Liver (tissue), 9 donors: ENCODE measurements around the gene ZNF213. TPM values are rescaled to one million over a fixed set of nuclear protein-coding genes. Genes with fewer than 3 reads are reported as not detected.

Source experiments
- DNase-seq: peaks from one replicate; pipeline ENCODE4 v3.0.0-alpha.2; 2017; ENCODE audit warnings: low spot score
- H3K27ac ChIP-seq, 2 donors: one replicate each; pipeline ENCODE4 v1.7.0; 2013; ENCODE audit warnings: inconsistent platforms in 2 of 2, low read length in 2 of 2, control low read depth in 1 of 2, low read depth in 1 of 2, mild to moderate bottlenecking in 1 of 2
- H3K27me3 ChIP-seq, 4 donors: one replicate each; pipeline versions ENCODE4 v1.6.1 to v1.7.0; 2013; ENCODE audit warnings: low read length in 3 of 4, inconsistent platforms in 1 of 4, mild to moderate bottlenecking in 1 of 4, moderate library complexity in 1 of 4; ENCODE audit not compliant: control insufficient read depth in 4 of 4, insufficient read depth in 4 of 4
- H3K36me3 ChIP-seq, 4 donors: one replicate each; pipeline versions ENCODE4 v1.6.1 to v1.7.0; 2013; ENCODE audit warnings: low read length in 3 of 4, mild to moderate bottlenecking in 3 of 4, low read depth in 1 of 4, moderate library complexity in 1 of 4; ENCODE audit not compliant: control insufficient read depth in 4 of 4, insufficient read depth in 3 of 4
- H3K4me1 ChIP-seq, 4 donors: one replicate each; pipeline versions ENCODE4 v1.6.1 to v1.7.0; 2013; ENCODE audit warnings: low read length in 3 of 4, mild to moderate bottlenecking in 3 of 4, moderate library complexity in 1 of 4; ENCODE audit not compliant: control insufficient read depth in 4 of 4, insufficient read depth in 4 of 4
- H3K4me3 ChIP-seq, 3 donors: one replicate each; pipeline versions ENCODE4 v1.6.1 to v1.7.0; 2013; ENCODE audit warnings: low read length in 3 of 3, control low read depth in 1 of 3, low read depth in 1 of 3, mild to moderate bottlenecking in 1 of 3
- H3K9ac ChIP-seq, 2 donors: one replicate each; pipeline ENCODE4 v1.7.0; 2013; ENCODE audit warnings: low read length in 2 of 2, mild to moderate bottlenecking in 2 of 2, moderate library complexity in 2 of 2, control low read depth in 1 of 2, low read depth in 1 of 2
- H3K9me3 ChIP-seq, 4 donors: one replicate each; pipeline versions ENCODE4 v1.6.1 to v1.7.0; 2013; ENCODE audit warnings: low read length in 3 of 4; ENCODE audit not compliant: control insufficient read depth in 4 of 4
- ATF3 ChIP-seq: IDR thresholded peaks from 2 replicates; pipeline ENCODE4 v1.6.1; 2016; ENCODE audit warnings: antibody characterized with exemption
- EGR1 ChIP-seq, 2 donors: IDR thresholded peaks; 2 replicates each; pipeline ENCODE4 v1.6.1; 2016 to 2018; ENCODE audit warnings: antibody characterized with exemption in 2 of 2, low read depth in 2 of 2
- FOXA1 ChIP-seq: IDR thresholded peaks from 2 replicates; pipeline ENCODE4 v1.6.1; 2016; ENCODE audit warnings: antibody characterized with exemption
- FOXA2 ChIP-seq: IDR thresholded peaks from 2 replicates; pipeline ENCODE4 v1.6.1; 2016; ENCODE audit warnings: antibody characterized with exemption
- HNF4G ChIP-seq: IDR thresholded peaks from 2 replicates; pipeline ENCODE4 v1.6.1; 2016; ENCODE audit warnings: antibody characterized with exemption
- JUND ChIP-seq, 2 donors: IDR thresholded peaks; 2 replicates each; pipeline ENCODE4 v1.6.1; 2016; ENCODE audit warnings: antibody characterized with exemption in 2 of 2
- MAX ChIP-seq: IDR thresholded peaks from 2 replicates; pipeline ENCODE4 v1.6.1; 2016; ENCODE audit warnings: antibody characterized with exemption
- NR2F2 ChIP-seq: IDR thresholded peaks from 2 replicates; pipeline ENCODE4 v1.6.1; 2016; ENCODE audit warnings: antibody characterized with exemption
- RAD21 ChIP-seq, 2 donors: IDR thresholded peaks; 2 replicates each; pipeline ENCODE4 v1.6.1; 2016; ENCODE audit warnings: antibody characterized with exemption in 2 of 2, mild to moderate bottlenecking in 2 of 2
- REST ChIP-seq: IDR thresholded peaks from 2 replicates; pipeline ENCODE4 v1.6.1; 2016; ENCODE audit warnings: antibody characterized with exemption, mild to moderate bottlenecking
- RXRA ChIP-seq, 2 donors: IDR thresholded peaks; 2 replicates each; pipeline ENCODE4 v1.6.1; 2017 to 2018; ENCODE audit warnings: antibody characterized with exemption in 2 of 2, mild to moderate bottlenecking in 1 of 2
- SP1 ChIP-seq: IDR thresholded peaks from 2 replicates; pipeline ENCODE4 v1.6.1; 2018; ENCODE audit warnings: antibody characterized with exemption, mild to moderate bottlenecking
- TAF1 ChIP-seq: conservative IDR thresholded peaks from 2 replicates; pipeline ENCODE4 v1.6.1; 2016; ENCODE audit warnings: antibody characterized with exemption, mild to moderate bottlenecking
- YY1 ChIP-seq: IDR thresholded peaks from 2 replicates; pipeline ENCODE4 v1.6.1; 2016; ENCODE audit warnings: antibody characterized with exemption, mild to moderate bottlenecking
- WGBS: extraction: QIAGEN DNeasy Blood & Tissue Kit; methylation state at CpG from one replicate; pipeline ENCODE4 v1.1.7; 2013; 5-methylcytosine and 5-hydroxymethylcytosine counted together
- polyA plus RNA-seq, 2 donors: library from polyadenylated mRNA; stranded (reverse) in 1 of 2; unstranded in 1 of 2; fragments of 200-250 nt in 1 of 2; fragments of >200 nt in 1 of 2; fragmentation: Nextera tagmentation in 1 of 2; extraction: Ambion mirVana in 1 of 2; gene quantifications; one replicate each; pipeline versions ENCODE4 v1.2.1 to v1.2.3, GENCODE V29; 2013 to 2015
- total RNA-seq, 2 donors: library from RNA; depleted of rRNA; stranded (reverse); fragments of >200 nt; gene quantifications; one replicate each; pipeline ENCODE4 v1.2.3, GENCODE V29; 2014
- donor health status: healthy.
- donor health status: healthy.
- donor health status: healthy.
- donor health status: healthy.
- donor health status: healthy.

The ZNF213 gene
- total and polyA plus RNA-seq, 4 donors, result 0.56 to 4.5 (median 1.7) TPM

GRCh38 chr16:3095869-3096268 lies 39.0 kb upstream of the ZNF213 start:
- Histone ChIP-seq H3K4me3 (no peak overlapping the region), H3K36me3 (no peaks in the 10 kb centered on the region), H3K9me3 (no peaks in the 10 kb centered on the region), H3K27me3 (no peaks in the 10 kb centered on the region), H3K4me1 (peaks cover 0 to 16% (median 7%) of the 10 kb centered on the region in 4 donors), H3K9ac (no peak overlapping the region), H3K27ac (no peak overlapping the region)
- DNase-seq, result no peak
- WGBS, result 49% methylated on average over 4 of the region's 4 CpGs
- TF ChIP-seq RAD21 (IDR thresholded peaks at IDR 0.05) (peak; percentile 27 to 52), YY1 (no peak)

- Histone ChIP-seq H3K27ac (no peak overlapping the region), H3K36me3 (no peaks in the 10 kb centered on the region), H3K27me3 (no peaks in the 10 kb centered on the region), H3K9me3 (no peaks in the 10 kb centered on the region), H3K4me1 (peaks cover 0 to 16% (median 7%) of the 10 kb centered on the region in 4 donors), H3K4me3 (no peak overlapping the region), H3K9ac (no peak overlapping the region)
- no peak for DNase-seq
- no peak for TF ChIP-seq JUND (IDR thresholded peaks at IDR 0.05)
- TF ChIP-seq EGR1 (IDR thresholded peaks at IDR 0.05; ENCODE audit: low read depth in 2 of 2), result no peak
- no peak for TF ChIP-seq TAF1
- TF ChIP-seq RXRA (IDR thresholded peaks at IDR 0.05), result no peak
- TF ChIP-seq NR2F2, result no peak
- no peak for TF ChIP-seq REST
- no peak for TF ChIP-seq RAD21 (IDR thresholded peaks at IDR 0.05)
- 84% methylated on average over 6 of the region's 6 CpGs for WGBS
These were observed 38.5 kb upstream of the ZNF213 start for GRCh38 chr16:3096362-3096761.

- H3K27me3 ChIP-seq, result no peaks in the 10 kb centered on the region
- WGBS, result 61% methylated on average over 8 of the region's 8 CpGs
- no peak overlapping the region for H3K4me3 ChIP-seq
- H3K9ac ChIP-seq, result no peak overlapping the region
- no peaks in the 10 kb centered on the region for H3K9me3 ChIP-seq
- H3K27ac ChIP-seq, result no peak overlapping the region
- no peak for DNase-seq
- H3K36me3 ChIP-seq, result no peaks in the 10 kb centered on the region
- TF ChIP-seq FOXA2, result no peak
- H3K4me1 ChIP-seq, result peaks cover 0 to 16% (median 7%) of the 10 kb centered on the region in 4 donors
These were observed 37.6 kb upstream of the ZNF213 start for GRCh38 chr16:3097266-3097665.

GRCh38 chr16:3098459-3099394 lies 36.1 kb upstream of the ZNF213 start, which contains the start of gene ZSCAN10:
ZSCAN10 (minus strand) TSS chr16:3099294; CDS start chr16:3092937, 6,357 bp downstream.
- Histone ChIP-seq H3K4me3 (peak within 1 kb of the TSS in 1 of 3 donors; percentile 33), H3K36me3 (no peaks in the 10 kb centered on the region), H3K4me1 (peaks cover 0 to 16% (median 7%) of the 10 kb centered on the region in 4 donors), H3K27ac (no peak within 1 kb of the TSS), H3K9ac (no peak within 1 kb of the TSS), H3K9me3 (no peaks in the 10 kb centered on the region), H3K27me3 (no peaks in the 10 kb centered on the region)
- WGBS, result 72% methylated on average over 21 of the region's 21 CpGs
- DNase-seq, result no peak
- TF ChIP-seq YY1 (no peak), SP1 (no peak), MAX (no peak), REST (no peak), FOXA1 (no peak), HNF4G (no peak), TAF1 (no peak), ATF3 (no peak)
